Suppressor macrophage (primary cell): ENCODE measurements around the gene TPSG1.
"Not testable (repeated sequence)": the region's sequence is repeated elsewhere in the genome, so short reads cannot be mapped to it uniquely, and the experiment has no call there.

Experiments
- DNase-seq, 4 experiments: peaks; one replicate each; pipeline ENCODE4 v3.0.0-alpha.2; 2020 to 2022

TPSG1 gene

DNA sequence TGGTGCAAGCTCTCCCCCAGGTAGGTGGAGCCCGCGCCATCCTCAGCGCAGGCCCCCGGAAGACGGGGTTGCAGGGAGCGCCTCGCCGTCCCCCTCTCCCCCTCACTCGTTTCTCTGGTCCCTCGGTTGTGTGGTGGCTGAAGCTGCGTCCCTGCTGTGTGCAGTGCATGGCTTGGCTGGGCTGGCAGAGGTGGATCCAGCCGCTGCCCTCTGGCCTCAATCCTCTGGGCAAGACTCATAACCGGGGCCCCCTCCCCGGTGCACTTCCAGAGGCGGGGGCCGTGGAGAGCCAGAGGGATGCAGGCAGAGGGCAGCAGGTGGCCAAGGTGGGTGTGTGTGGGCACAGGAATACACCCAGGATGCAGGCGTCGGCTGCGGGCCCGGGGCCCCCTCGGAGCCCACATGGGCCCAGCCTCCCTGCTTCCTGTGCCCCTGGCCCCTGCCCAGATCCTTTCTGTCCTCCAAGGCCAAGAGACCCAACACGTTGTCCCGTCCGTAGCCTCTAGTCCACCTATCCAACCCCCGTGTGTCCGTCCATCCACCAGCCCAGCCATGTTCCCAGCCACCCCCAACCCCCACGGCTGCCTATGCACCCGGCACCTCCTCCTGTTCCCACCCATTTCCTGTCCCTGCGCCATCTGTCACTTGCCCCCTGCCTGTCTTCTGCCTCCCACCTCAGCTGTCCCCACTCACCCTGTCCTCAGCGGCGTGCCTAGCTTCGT lies 9.3 kb downstream of the TPSG1 start:
- DNase-seq: no peak

DNA sequence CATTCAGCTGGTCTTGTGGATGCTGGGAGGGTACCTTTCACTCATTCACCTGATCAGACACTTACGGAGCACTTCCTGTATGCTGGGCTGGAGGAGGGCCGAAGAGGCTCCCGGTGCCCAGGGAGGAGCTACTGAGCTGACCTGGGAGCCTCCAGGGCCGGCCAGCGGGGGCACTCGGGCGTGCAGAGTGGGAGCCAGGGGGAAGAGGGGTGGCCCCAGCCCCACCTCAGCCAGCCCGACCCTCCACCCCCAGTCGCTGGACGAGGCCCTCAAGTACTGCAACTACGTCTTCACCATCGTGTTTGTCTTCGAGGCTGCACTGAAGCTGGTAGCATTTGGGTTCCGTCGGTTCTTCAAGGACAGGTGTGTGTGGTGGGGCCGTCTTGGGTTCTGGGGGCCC lies 10.3 kb downstream of the TPSG1 start:
- no peak for DNase-seq

DNA sequence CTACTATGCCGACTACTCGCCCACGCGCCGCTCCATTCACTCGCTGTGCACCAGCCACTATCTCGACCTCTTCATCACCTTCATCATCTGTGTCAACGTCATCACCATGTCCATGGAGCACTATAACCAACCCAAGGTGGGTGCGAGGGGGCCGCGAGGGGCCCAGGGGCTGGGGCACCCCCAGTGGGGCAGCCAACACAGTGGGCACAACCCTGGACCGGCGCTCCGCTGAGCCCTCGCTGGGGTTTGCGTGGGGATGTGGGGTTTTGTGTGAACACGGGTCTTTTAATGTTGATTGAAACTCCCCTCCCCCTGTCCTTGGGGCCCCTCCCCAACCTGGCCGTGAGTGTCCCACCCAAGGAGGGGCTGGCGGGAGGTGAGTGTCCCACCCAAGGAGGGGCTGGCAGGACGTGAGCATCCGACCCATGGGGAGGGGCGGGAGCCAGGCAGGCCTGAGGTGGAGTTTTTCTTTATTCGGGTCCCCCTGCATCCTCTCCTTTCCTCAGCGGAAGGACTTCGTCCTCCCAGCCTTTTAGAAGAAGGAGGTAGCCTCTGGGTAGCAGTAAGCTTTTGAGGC lies 11.2 kb downstream of the TPSG1 start:
- no peak for DNase-seq

- no peak for DNase-seq
These were observed 11.8 kb downstream of the TPSG1 start for GRCh38 chr16:1213231-1213630.

DNA sequence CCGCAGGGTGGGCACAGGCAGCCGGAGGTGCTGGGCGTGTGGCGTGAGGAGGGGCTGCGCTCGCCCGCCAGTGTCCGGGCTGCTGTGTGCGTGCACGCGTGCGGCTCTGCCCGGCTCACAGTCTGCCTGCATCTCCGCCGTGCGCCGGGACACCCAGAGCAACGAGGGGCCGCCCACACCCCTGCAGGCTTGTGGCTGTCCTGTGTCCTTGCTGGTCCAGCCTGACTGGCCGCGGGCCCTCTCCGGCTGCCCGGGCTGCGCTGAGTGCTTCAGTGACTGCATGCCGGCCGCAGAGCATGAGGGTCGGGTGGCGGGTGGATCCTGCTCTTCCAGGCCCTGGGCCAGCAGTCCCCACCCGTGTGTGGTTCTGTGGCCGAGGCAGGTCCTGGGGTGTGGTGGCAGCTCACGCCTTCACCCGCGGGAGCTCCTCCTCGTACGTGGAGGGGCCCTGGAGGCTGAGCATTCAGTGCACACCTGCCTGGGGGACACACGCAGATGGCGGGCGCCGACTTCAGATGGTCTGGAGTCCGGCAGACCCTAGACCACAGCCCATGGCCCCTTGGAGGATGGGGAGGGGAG lies 12.4 kb downstream of the TPSG1 start:
- no peak for DNase-seq

DNA sequence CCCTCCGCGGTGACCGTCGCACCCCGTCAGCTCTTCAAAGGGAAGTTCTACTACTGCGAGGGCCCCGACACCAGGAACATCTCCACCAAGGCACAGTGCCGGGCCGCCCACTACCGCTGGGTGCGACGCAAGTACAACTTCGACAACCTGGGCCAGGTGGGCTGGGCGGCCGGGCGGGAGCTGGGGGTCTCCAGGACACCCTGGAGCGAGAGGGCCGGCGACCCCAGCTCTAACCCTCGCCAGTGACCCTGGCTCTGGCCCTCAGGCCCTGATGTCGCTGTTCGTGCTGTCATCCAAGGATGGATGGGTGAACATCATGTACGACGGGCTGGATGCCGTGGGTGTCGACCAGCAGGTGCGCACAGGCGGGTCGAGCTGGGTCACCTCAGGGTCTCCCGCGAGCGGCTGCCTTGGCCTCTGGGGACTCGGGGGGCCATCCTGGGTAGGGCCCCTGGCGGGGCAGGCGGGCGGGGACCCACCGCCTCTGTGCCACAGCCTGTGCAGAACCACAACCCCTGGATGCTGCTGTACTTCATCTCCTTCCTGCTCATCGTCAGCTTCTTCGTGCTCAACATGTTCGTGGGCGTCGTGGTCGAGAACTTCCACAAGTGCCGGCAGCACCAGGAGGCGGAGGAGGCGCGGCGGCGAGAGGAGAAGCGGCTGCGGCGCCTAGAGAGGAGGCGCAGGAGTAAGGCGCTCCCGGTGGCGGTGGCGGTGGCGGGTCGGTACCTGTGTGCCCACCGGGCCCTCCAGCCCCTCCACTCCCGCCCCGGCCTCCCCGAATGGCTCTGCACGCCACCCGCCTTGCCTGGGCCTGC lies 13.4 kb downstream of the TPSG1 start:
- no peak for DNase-seq

- no peak for DNase-seq
These were observed 14.6 kb downstream of the TPSG1 start for GRCh38 chr16:1210461-1210860.

DNA sequence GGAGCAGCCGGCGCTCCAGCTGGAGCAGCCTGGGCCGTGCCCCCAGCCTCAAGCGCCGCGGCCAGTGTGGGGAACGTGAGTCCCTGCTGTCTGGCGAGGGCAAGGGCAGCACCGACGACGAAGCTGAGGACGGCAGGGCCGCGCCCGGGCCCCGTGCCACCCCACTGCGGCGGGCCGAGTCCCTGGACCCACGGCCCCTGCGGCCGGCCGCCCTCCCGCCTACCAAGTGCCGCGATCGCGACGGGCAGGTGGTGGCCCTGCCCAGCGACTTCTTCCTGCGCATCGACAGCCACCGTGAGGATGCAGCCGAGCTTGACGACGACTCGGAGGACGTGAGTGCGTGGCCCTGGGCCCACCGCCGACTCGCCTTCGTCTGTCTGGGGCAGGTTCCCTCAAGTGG lies 16.0 kb downstream of the TPSG1 start:
- no peak for DNase-seq

GRCh38 chr16:1208239-1208830 lies 16.7 kb downstream of the TPSG1 start:
- no peak for DNase-seq

- DNase-seq: no peak
These were observed 18.3 kb downstream of the TPSG1 start for GRCh38 chr16:1206786-1207185.

DNA sequence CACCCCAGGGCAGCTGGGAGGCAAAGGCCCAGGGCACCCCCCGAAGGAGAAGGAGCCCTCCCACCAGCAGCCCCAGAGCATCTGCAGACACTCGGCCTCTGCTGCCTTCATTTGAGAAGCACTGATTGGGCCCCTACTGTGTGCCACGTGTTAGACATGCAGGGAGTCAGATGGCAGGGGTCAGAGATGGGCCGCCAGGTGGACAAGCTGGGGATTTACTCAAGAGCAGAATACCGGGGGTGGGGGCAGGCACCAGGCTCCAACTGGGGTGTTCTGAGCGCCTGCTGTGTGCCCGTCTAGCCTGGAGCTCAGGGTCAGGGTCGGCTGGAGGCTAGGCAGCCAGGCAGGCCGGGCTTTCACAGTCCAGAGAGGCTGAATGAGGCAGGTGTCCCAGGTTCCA lies 18.7 kb downstream of the TPSG1 start:
- DNase-seq: no peak

DNA sequence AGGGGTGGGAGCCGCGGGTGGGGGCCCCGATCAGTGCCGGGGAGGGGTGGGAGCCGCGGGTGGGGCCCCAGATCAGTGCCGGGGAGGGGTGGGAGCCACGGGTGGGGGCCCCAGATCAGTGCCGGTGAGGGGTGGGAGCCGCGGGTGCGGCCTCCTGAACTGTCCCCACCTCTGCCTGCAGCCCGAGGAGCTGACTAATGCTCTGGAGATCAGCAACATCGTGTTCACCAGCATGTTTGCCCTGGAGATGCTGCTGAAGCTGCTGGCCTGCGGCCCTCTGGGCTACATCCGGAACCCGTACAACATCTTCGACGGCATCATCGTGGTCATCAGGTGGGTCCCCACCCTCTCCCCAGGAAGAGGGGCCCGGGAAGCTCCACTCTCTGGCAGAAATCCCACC lies 20.1 kb downstream of the TPSG1 start:
- no peak for DNase-seq

GRCh38 chr16:1202274-1202673 lies 22.8 kb downstream of the TPSG1 start:
- no peak for DNase-seq

- DNase-seq: no peak
These were observed 23.6 kb downstream of the TPSG1 start for GRCh38 chr16:1201444-1201843.

DNA sequence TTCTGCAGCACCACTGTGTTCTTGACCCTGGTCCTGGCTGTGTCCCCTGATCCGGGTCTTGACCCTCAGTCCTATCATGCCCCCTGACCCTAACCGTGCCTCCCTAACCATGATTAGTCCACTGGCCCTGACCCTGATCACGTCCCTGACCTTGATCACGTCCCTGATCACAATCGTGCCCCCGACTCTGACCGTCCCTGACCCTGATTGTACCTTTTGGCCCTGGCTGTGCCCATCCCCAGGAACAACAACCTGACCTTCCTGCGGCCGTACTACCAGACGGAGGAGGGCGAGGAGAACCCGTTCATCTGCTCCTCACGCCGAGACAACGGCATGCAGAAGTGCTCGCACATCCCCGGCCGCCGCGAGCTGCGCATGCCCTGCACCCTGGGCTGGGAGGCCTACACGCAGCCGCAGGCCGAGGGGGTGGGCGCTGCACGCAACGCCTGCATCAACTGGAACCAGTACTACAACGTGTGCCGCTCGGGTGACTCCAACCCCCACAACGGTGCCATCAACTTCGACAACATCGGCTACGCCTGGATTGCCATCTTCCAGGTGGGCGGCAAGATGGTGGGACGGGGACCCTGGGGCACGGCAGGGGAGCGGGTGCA lies 24.9 kb downstream of the TPSG1 start:
- DNase-seq: no peak

DNA sequence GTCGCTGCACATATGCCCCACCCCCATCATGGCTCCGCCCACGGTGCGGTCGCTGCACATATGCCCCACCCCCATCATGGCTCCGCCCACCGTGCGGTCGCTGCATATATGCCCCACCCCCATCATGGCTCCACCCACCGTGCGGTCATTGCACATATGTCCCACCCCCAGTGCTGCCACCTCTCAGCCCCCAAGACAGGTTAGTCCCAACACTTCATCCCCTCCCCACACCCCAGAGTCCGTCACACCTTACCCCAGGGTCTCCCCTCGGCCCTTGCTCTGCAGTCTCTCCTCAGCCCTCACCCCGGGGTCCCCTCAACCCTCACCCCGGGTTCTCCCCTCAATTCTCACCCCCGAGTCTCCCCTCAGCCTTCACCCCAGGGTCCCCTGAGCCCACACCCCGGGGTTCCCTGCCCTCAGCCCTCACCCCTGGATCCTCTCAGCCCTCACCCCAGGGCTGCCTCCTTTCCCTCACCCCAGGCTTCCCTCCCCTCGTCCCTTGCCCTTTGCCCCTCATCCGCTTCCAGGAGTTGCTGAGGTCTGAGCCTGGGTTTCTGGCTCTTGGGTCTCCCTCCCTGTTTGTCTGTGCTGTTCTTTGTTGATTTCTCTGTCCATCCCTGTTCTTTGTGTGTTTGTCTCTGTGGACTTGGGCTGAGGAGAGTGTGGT lies 25.6 kb downstream of the TPSG1 start:
- DNase-seq: no peak

DNA sequence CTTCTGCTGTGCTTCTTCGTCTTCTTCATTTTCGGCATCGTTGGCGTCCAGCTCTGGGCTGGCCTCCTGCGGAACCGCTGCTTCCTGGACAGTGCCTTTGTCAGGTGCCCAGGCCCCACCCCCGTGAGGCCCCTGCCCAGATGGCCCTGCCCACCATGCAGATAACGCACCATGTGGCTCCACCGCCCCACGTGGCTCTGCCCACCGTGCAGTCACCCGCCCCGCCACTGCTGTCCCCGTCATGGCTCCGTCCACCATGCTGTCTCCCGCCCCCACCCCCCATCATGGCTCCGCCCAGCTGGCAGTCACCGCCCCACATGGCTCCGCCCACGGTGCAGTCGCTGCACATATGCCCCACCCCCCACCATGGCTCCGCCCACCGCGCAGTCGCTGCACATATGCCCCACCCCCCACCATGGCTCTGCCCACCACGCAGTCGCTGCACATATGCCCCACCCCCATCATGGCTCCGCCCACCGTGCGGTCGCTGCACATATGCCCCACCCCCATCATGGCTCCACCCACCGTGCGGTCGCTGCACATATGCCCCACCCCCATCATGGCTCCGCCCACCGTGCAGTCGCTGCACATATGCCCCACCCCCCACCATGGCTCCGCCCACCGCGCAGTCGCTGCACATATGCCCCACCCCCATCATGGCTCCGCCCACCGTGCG lies 26.3 kb downstream of the TPSG1 start:
- DNase-seq: not testable (repeated sequence)

DNA sequence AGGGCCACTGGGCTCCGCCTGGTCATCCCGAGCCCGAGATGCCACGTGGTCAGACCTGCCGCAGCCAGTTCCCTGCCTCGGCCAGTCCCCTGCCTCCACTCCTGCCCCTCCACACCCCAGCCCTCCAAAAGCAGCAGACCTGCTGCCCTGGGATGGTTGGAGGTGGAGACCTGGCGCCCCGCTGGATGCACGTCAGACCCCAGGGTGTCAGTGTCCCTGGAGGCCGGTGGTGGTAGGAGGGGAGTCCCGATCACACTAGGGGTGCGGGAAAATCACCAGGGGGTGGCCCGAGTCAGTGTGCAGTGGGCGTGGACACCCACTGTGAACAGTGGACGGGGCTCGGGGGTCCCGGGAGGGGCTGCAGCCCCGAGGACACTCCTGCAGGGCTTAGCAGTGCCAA lies 26.9 kb downstream of the TPSG1 start:
- no peak for DNase-seq

DNA sequence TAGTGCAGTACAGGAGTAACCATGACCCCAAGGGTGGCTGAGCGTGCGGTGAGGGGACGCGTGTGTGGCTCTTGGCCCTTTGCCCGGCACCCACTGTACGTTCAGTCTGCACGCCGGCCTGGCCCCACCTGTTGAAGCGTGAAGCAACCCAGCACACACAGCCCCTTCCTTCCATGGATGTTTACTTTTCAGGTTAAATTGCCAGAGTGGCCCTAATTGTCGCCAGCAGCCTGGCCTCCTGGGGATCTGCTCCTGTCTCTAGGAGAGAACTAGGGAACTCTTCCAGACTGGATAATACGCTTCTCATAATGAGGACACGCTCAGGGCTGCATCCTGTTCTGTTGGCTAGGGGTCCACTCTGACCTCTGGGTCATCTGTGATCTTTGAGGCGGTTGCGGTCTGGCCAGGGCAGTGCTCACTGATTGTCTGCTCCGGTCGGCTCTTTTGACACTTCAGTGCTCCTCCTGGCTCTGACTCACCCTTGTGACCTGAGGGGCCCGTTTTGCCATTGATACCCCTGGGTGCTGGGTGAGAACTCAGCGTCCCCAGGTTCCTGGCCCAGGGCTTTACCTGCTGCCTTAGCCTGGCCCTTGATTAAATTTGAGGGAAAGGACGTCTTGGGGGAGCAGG lies 27.7 kb downstream of the TPSG1 start:
- no peak for DNase-seq

- no peak for DNase-seq
These were observed 28.6 kb downstream of the TPSG1 start for GRCh38 chr16:1196494-1196893.

DNA sequence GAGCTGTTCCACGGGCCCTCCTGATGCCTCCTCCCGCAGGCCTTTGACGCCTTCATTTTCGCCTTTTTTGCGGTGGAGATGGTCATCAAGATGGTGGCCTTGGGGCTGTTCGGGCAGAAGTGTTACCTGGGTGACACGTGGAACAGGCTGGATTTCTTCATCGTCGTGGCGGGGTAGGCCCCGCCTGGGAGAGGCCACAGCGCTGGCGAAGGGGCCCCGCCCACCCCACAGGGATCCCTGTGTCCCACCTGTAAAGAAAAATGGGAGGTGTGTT lies 29.7 kb downstream of the TPSG1 start:
- DNase-seq: no peak
